SU-DHL-6 (cell line): Measurements from ENCODE around the gene C2CD4A.

Experiments used
- H2AFZ ChIP-seq: fragments of 200-600 bp; sonication (generic); 2 replicates; pipeline ENCODE4 v1.6.1; 2014; ENCODE audit warnings: low read depth, mild to moderate bottlenecking, moderate library complexity, mixed read lengths, antibody characterized with exemption, low read length; ENCODE audit not compliant: severe bottlenecking
- H3F3A ChIP-seq: fragments of 200-600 bp; shearing (Covaris generic); 2 replicates; pipeline ENCODE4 v1.6.0; 2016; ENCODE audit warnings: antibody characterized with exemption, mild to moderate bottlenecking; ENCODE audit not compliant: insufficient read depth
- H3K27ac ChIP-seq: fragments of 200-600 bp; sonication (generic); 2 replicates; pipeline ENCODE4 v1.5.1; 2016; ENCODE audit warnings: low read depth, mild to moderate bottlenecking, low read length, moderate library complexity, mixed read lengths
- H3K27me3 ChIP-seq: fragments of 200-600 bp; sonication (generic), shearing (Covaris generic); 2 replicates; pipeline ENCODE4 v1.6.0; 2014; ENCODE audit warnings: mild to moderate bottlenecking, low read length
- H3K36me3 ChIP-seq: fragments of 200-600 bp; sonication (generic); 2 replicates; pipeline ENCODE4 v1.6.1; 2014; ENCODE audit warnings: mild to moderate bottlenecking, low read length, mixed read lengths
- H3K4me2 ChIP-seq: fragments of 300-600, 200-600 bp; shearing (Covaris generic), sonication (generic); 2 replicates; pipeline ENCODE4 v1.6.0; 2014; ENCODE audit warnings: low read length, low read depth, mild to moderate bottlenecking; ENCODE audit not compliant: poor library complexity, severe bottlenecking
- H3K4me3 ChIP-seq: fragments of 200-600 bp; sonication (generic); 2 replicates; pipeline ENCODE4 v1.5.1; 2014; ENCODE audit warnings: antibody characterized with exemption, low read length, mild to moderate bottlenecking, mixed read lengths; ENCODE audit not compliant: insufficient read depth, poor library complexity, severe bottlenecking
- H3K79me2 ChIP-seq: fragments of 200-600 bp; sonication (generic); 2 replicates; pipeline ENCODE4 v1.6.1; 2014; ENCODE audit warnings: mild to moderate bottlenecking, low read length, moderate library complexity; ENCODE audit not compliant: insufficient read depth
- H3K9ac ChIP-seq: fragments of 200-600 bp; sonication (generic); 2 replicates; pipeline ENCODE4 v1.7.0; 2014; ENCODE audit warnings: mild to moderate bottlenecking, low read length
- H3K9me2 ChIP-seq: fragments of 200-600 bp; sonication (generic); replicated peaks from 2 replicates; pipeline ENCODE4 v1.6.1; 2014; ENCODE audit warnings: low read length; ENCODE audit not compliant: insufficient read depth
- H3K9me3 ChIP-seq: fragments of 200-600 bp; sonication (generic); 2 replicates; pipeline ENCODE4 v1.6.1; 2014; ENCODE audit warnings: low read length, mixed read lengths; ENCODE audit not compliant: insufficient read depth
- H4K20me1 ChIP-seq: fragments of 200-600 bp; sonication (generic); 2 replicates; pipeline ENCODE4 v1.6.1; 2014; ENCODE audit warnings: low read depth, mild to moderate bottlenecking, antibody characterized with exemption, low read length, moderate library complexity, mixed read lengths
- CTCF ChIP-seq: fragments of 200-600 bp; sonication (generic); IDR thresholded peaks from one replicate; pipeline ENCODE4 v1.5.1; 2017; ENCODE audit warnings: antibody characterized with exemption, mild to moderate bottlenecking, low read length, moderate library complexity; ENCODE audit not compliant: insufficient read depth, poor library complexity, severe bottlenecking
- EZH2phosphoT487 ChIP-seq: fragments of 200-600 bp; sonication (generic), shearing (Covaris generic); conservative IDR thresholded peaks from 2 replicates; pipeline ENCODE4 v1.6.1; 2018; ENCODE audit warnings: mild to moderate bottlenecking, antibody characterized with exemption, low read length, moderate library complexity, mixed read lengths

The C2CD4A gene

GRCh38 chr15:62060113-62060895 lies 6.5 kb upstream of the C2CD4A start, which contains the start of gene VPS13C:
TSS of gene VPS13C (minus strand) at chr15:62060447. CDS start at chr15:62060374, 73 bp downstream.
- Histone ChIP-seq H3F3A (no peaks in the 10 kb centered on the region), H3K36me3 (no peaks in the 10 kb centered on the region), H2AFZ (peak within 1 kb of the TSS; percentile 89), H3K4me2 (peak within 1 kb of the TSS; percentile 96), H4K20me1 (no peaks in the 10 kb centered on the region), H3K9me3 (no peaks in the 10 kb centered on the region), H3K79me2 (peaks cover 42% of the 10 kb centered on the region), H3K9ac (peak within 1 kb of the TSS; percentile 91), H3K27ac (peak within 1 kb of the TSS; percentile 82), H3K4me3 (peak within 1 kb of the TSS; percentile 96), H3K9me2 (no peaks in the 10 kb centered on the region), H3K27me3 (no peaks in the 10 kb centered on the region)
- TF ChIP-seq EZH2phosphoT487: no peak
- peak; percentile 77 for TF ChIP-seq CTCF

- Histone ChIP-seq H3K27ac (peak overlapping the region; percentile 25; the same call in 1 of the 2 replicates), H4K20me1 (no peaks in the 10 kb centered on the region), H3K9me3 (no peaks in the 10 kb centered on the region), H3K79me2 (peaks cover 36% of the 10 kb centered on the region), H3K4me2 (peak overlapping the region; percentile 81), H3K4me3 (peak overlapping the region; percentile 96), H2AFZ (peak overlapping the region; percentile 87), H3K27me3 (no peaks in the 10 kb centered on the region), H3F3A (no peaks in the 10 kb centered on the region), H3K36me3 (no peaks in the 10 kb centered on the region), H3K9ac (peak overlapping the region; percentile 91), H3K9me2 (no peaks in the 10 kb centered on the region)
- TF ChIP-seq EZH2phosphoT487 (no peak), CTCF (no peak)
These were observed 5.9 kb upstream of the C2CD4A start for GRCh38 chr15:62060896-62061280.

GRCh38 chr15:62063825-62064635 lies 2.7 kb upstream of the C2CD4A start:
- H3K4me2 ChIP-seq: no peak overlapping the region
- H4K20me1 ChIP-seq: no peaks in the 10 kb centered on the region
- H3K27ac ChIP-seq: no peak overlapping the region
- no peaks in the 10 kb centered on the region for H3F3A ChIP-seq
- H3K27me3 ChIP-seq: no peaks in the 10 kb centered on the region
- no peaks in the 10 kb centered on the region for H3K9me2 ChIP-seq
- no peaks in the 10 kb centered on the region for H3K9me3 ChIP-seq
- no peaks in the 10 kb centered on the region for H3K36me3 ChIP-seq
- no peak overlapping the region for H2AFZ ChIP-seq
- H3K9ac ChIP-seq: no peak overlapping the region
- H3K79me2 ChIP-seq: peaks cover 10% of the 10 kb centered on the region
- TF ChIP-seq CTCF (no peak), EZH2phosphoT487 (no peak)
- no peak overlapping the region for H3K4me3 ChIP-seq
